WTC11 (cell line): Measurements from ENCODE around the gene RBBP4. TPM values are rescaled to one million over a fixed set of nuclear protein-coding genes. Genes with fewer than 3 reads are reported as not detected.
"Not testable (repeated sequence)": the region's sequence is repeated elsewhere in the genome, so short reads cannot be mapped to it uniquely, and the experiment has no call there.

Experiments used
- ATAC-seq: fragments of 200-7000 bp; cut with Tn5 transposase; 2 replicates; pipeline ENCODE4 v1.10.0; 2021; ENCODE audit warnings: mild to moderate bottlenecking, moderate library complexity
- CTCF ChIA-PET: fragments of 300-600 bp; sonication (Branson Sonifier 250); formaldehyde crosslinking; loops from one replicate; lab custom pipeline; 2021; ENCODE audit warnings: antibody characterized with exemption; lab: Charles Lee
- POLR2A ChIA-PET: fragments of 350-600 bp; sonication (Branson Sonifier 250); formaldehyde crosslinking; loops from one replicate; lab custom pipeline; 2021; ENCODE audit warnings: antibody characterized with exemption; lab: Charles Lee
- DNase-seq: peaks from one replicate; pipeline ENCODE4 v3.0.0; 2021; ENCODE audit warnings: low spot score
- H3K27ac Mint-ChIP-seq: 2 replicates; pipeline ENCODE4 v1.8.0; 2021; ENCODE audit warnings: mixed read lengths
- H3K27me3 Mint-ChIP-seq: 2 replicates; pipeline ENCODE4 v1.8.0; 2021; ENCODE audit warnings: low read depth, mild to moderate bottlenecking, moderate library complexity, mixed read lengths
- H3K36me3 Mint-ChIP-seq: 2 replicates; pipeline ENCODE4 v1.8.0; 2021; ENCODE audit warnings: mixed read lengths
- H3K4me1 Mint-ChIP-seq: 2 replicates; pipeline ENCODE4 v1.8.0; 2022; ENCODE audit warnings: mixed read lengths
- H3K4me3 Mint-ChIP-seq: 2 replicates; pipeline ENCODE4 v1.8.0; 2021; ENCODE audit warnings: mild to moderate bottlenecking, moderate library complexity, mixed read lengths
- H3K9me3 Mint-ChIP-seq: 2 replicates; pipeline ENCODE4 v1.8.0; 2021; ENCODE audit warnings: mixed read lengths
- ATF2 ChIP-seq: sonication (generic); formaldehyde crosslinking; IDR thresholded peaks from 2 replicates; pipeline ENCODE4 v1.8.1; 2022; ENCODE audit warnings: low read depth, missing genetic modification reagents, borderline replicate concordance
- CREB1 ChIP-seq: sonication (generic); formaldehyde crosslinking; IDR thresholded peaks from 2 replicates; pipeline ENCODE4 v1.8.0; 2023; ENCODE audit warnings: mild to moderate bottlenecking, missing genetic modification reagents
- CREM ChIP-seq: sonication (generic); formaldehyde crosslinking; IDR thresholded peaks from 2 replicates; pipeline ENCODE4 v1.8.1; 2022; ENCODE audit warnings: mild to moderate bottlenecking, missing genetic modification reagents, moderate library complexity
- CTCF ChIP-seq: fragments of 200-600 bp; IDR thresholded peaks from 2 replicates; pipeline ENCODE4 v1.8.0; 2022; ENCODE audit warnings: antibody characterized with exemption
- ELF4 ChIP-seq: sonication (generic); formaldehyde crosslinking; IDR thresholded peaks from 2 replicates; pipeline ENCODE4 v1.8.1; 2022; ENCODE audit warnings: low read depth, mild to moderate bottlenecking, moderate library complexity, missing genetic modification reagents
- EMX1 ChIP-seq: fragments of 250-450 bp; sonication (Bioruptor Pico); IDR thresholded peaks from 2 replicates; pipeline ENCODE4 v1.8.0; 2021; ENCODE audit warnings: mild to moderate bottlenecking
- FOXP1 ChIP-seq: sonication (generic); formaldehyde crosslinking; IDR thresholded peaks from 2 replicates; pipeline ENCODE4 v1.8.0; 2022; ENCODE audit warnings: missing genetic modification reagents, mild to moderate bottlenecking, moderate library complexity, borderline replicate concordance
- GTF2I ChIP-seq: fragments of 250-450 bp; sonication (Bioruptor Pico); conservative IDR thresholded peaks from 2 replicates; pipeline ENCODE4 v1.4.0; 2021; ENCODE audit warnings: mild to moderate bottlenecking
- HMGXB4 ChIP-seq: sonication (generic); formaldehyde crosslinking; IDR thresholded peaks from 2 replicates; pipeline ENCODE4 v1.8.1; 2023; ENCODE audit warnings: mild to moderate bottlenecking, moderate library complexity, missing genetic modification reagents
- IRF2 ChIP-seq: sonication (generic); formaldehyde crosslinking; IDR thresholded peaks from 2 replicates; pipeline ENCODE4 v1.8.0; 2022; ENCODE audit warnings: low read depth, missing genetic modification reagents, borderline replicate concordance
- MXD4 ChIP-seq: fragments of 250-450 bp; sonication (Bioruptor Pico); IDR thresholded peaks from 2 replicates; pipeline ENCODE4 v1.8.0; 2021; ENCODE audit warnings: mild to moderate bottlenecking, moderate library complexity, borderline replicate concordance
- NR3C1 ChIP-seq: sonication (generic); formaldehyde crosslinking; conservative IDR thresholded peaks from 2 replicates; pipeline ENCODE4 v1.8.1; 2023; ENCODE audit warnings: low read depth, mild to moderate bottlenecking, missing genetic modification reagents
- PREB ChIP-seq: sonication (generic); formaldehyde crosslinking; IDR thresholded peaks from 2 replicates; pipeline ENCODE4 v1.8.1; 2022; ENCODE audit warnings: mild to moderate bottlenecking, missing genetic modification reagents, moderate library complexity, borderline replicate concordance
- SMAD4 ChIP-seq: sonication (generic); formaldehyde crosslinking; IDR thresholded peaks from 2 replicates; pipeline ENCODE4 v1.8.0; 2022; ENCODE audit warnings: mild to moderate bottlenecking, missing genetic modification reagents
- TCF7 ChIP-seq: sonication (generic); formaldehyde crosslinking; IDR thresholded peaks from 2 replicates; pipeline ENCODE4 v1.8.0; 2022; ENCODE audit warnings: mild to moderate bottlenecking, low read depth, missing genetic modification reagents, moderate library complexity
- TP53 ChIP-seq: sonication (generic); formaldehyde crosslinking; IDR thresholded peaks from 2 replicates; pipeline ENCODE4 v1.8.1; 2023; ENCODE audit warnings: mild to moderate bottlenecking, missing genetic modification reagents
- USF2 ChIP-seq: sonication (generic); formaldehyde crosslinking; IDR thresholded peaks from 2 replicates; pipeline ENCODE4 v1.8.1; 2023; ENCODE audit warnings: mild to moderate bottlenecking, missing genetic modification reagents, moderate library complexity
- ZMAT4 ChIP-seq: fragments of 250-450 bp; sonication (Bioruptor Pico); IDR thresholded peaks from 2 replicates; pipeline ENCODE4 v1.9.0; 2021; ENCODE audit warnings: mild to moderate bottlenecking
- ZNF121 ChIP-seq: sonication (generic); formaldehyde crosslinking; IDR thresholded peaks from 2 replicates; pipeline ENCODE4 v1.8.0; 2023; ENCODE audit warnings: missing genetic modification reagents
- ZNF232 ChIP-seq: sonication (generic); formaldehyde crosslinking; IDR thresholded peaks from 2 replicates; pipeline ENCODE4 v1.8.0; 2022; ENCODE audit warnings: mild to moderate bottlenecking, missing genetic modification reagents
- ZNF396 ChIP-seq: fragments of 250-450 bp; sonication (Bioruptor Pico); IDR thresholded peaks from 2 replicates; pipeline ENCODE4 v1.8.0; 2021; ENCODE audit warnings: mild to moderate bottlenecking, moderate library complexity, borderline replicate concordance
- total RNA-seq: library from RNA; stranded (reverse); gene quantifications from 3 replicates; pipeline ENCODE4 v1.2.3, GENCODE V29; 2021

The RBBP4 gene
- total RNA-seq, 1 experiment from 2014 or later: 331 TPM

- TF ChIP-seq NR3C1 (CRISPR knock-in tag): no peak
- no peak for TF ChIP-seq ZNF121 (CRISPR knock-in tag)
Measured at GRCh38 chr1:32636914-32637645, 13.9 kb upstream of the RBBP4 start (continued).

GRCh38 chr1:32639489-32640075 lies 11.4 kb upstream of the RBBP4 start:
- H3K27ac Mint-ChIP-seq: no peak overlapping the region
- POLR2A ChIA-PET: no interaction called here
- H3K4me1 Mint-ChIP-seq: peaks cover 42% of the 10 kb centered on the region
- H3K27me3 Mint-ChIP-seq: no peaks in the 10 kb centered on the region
- CTCF ChIA-PET: no interaction called here
- TF ChIP-seq ZNF396 (no peak), GTF2I (CRISPR knock-in tag) (no peak), HMGXB4 (CRISPR knock-in tag) (no peak), ELF4 (no peak)
- H3K36me3 Mint-ChIP-seq: peaks cover 4% of the 10 kb centered on the region; the same call in 1 of the 2 replicates
- ATAC-seq (no peak), DNase-seq (no peak)
- H3K9me3 Mint-ChIP-seq: no peaks in the 10 kb centered on the region
- no peak overlapping the region for H3K4me3 Mint-ChIP-seq

- not testable (repeated sequence) for DNase-seq, H3K9me3 Mint-ChIP-seq, H3K4me3 Mint-ChIP-seq, H3K27me3 Mint-ChIP-seq
- CTCF ChIA-PET: interaction anchor here (0.6 to 1.2 kb wide), 5 partner anchors 9 to 799 kb away, joined by 3 to 7 read pairs (median 5); partner anchors contain the start of gene RBBP4
- peaks cover 17% of the 10 kb centered on the region for H3K4me1 Mint-ChIP-seq
- TF ChIP-seq MXD4 (CRISPR knock-in tag): peak; percentile 44; the same call in 1 of the 2 replicates
- H3K27ac Mint-ChIP-seq: peak overlapping the region; percentile 30; the same call in 1 of the 2 replicates
- H3K36me3 Mint-ChIP-seq: peaks cover 13% of the 10 kb centered on the region
- POLR2A ChIA-PET: interaction anchor here (0.6 to 1.5 kb wide), 2 partner anchors 9 to 300 kb away, joined by 3 to 4 read pairs; partner anchors contain the start of gene RBBP4
- peak; percentile 73 for ATAC-seq
Measured at GRCh38 chr1:32642292-32642827, 8.6 kb upstream of the RBBP4 start.

- DNase-seq (no peak), ATAC-seq (no peak)
- peaks cover 8% of the 10 kb centered on the region for H3K9me3 Mint-ChIP-seq
- no peak overlapping the region for H3K27ac Mint-ChIP-seq
- no peaks in the 10 kb centered on the region for H3K27me3 Mint-ChIP-seq
- H3K36me3 Mint-ChIP-seq: peaks cover 22% of the 10 kb centered on the region
- no peak overlapping the region for H3K4me3 Mint-ChIP-seq
- ChIA-PET POLR2A (interaction anchor here (0.6 kb wide), 1 partner anchor 110 kb away, joined by 3 read pairs; no protein-coding TSS in a partner anchor), CTCF (interaction anchor here (0.6 to 1.5 kb wide), 5 partner anchors 28 to 124 kb away, joined by 3 to 14 read pairs (median 3); no protein-coding TSS in a partner anchor)
- H3K4me1 Mint-ChIP-seq: peaks cover 16% of the 10 kb centered on the region
- TF ChIP-seq TP53 (CRISPR knock-in tag) (no peak), SMAD4 (CRISPR knock-in tag) (no peak), CREM (CRISPR knock-in tag) (no peak), ATF2 (CRISPR knock-in tag) (no peak), ZNF232 (CRISPR knock-in tag) (no peak), MXD4 (CRISPR knock-in tag) (no peak), PREB (no peak), IRF2 (CRISPR knock-in tag) (no peak), CREB1 (CRISPR knock-in tag) (no peak), FOXP1 (CRISPR knock-in tag) (no peak), USF2 (CRISPR knock-in tag) (no peak), EMX1 (CRISPR knock-in tag) (no peak), ZMAT4 (CRISPR knock-in tag) (no peak), CTCF (no peak), TCF7 (CRISPR knock-in tag) (no peak), ZNF121 (CRISPR knock-in tag) (no peak)
Measured at GRCh38 chr1:32644426-32644825, 6.6 kb upstream of the RBBP4 start.
